GM12878 (cell line): ENCODE results near the gene SF3B2. TPM values are rescaled to one million over a fixed set of nuclear protein-coding genes. Genes with fewer than 3 reads are reported as not detected.

Experiments
- ATAC-seq: fragments of 200-7000 bp; cut with Tn5 transposase; 3 replicates; pipeline ENCODE4 v1.9.1; 2020; ENCODE audit warnings: mild to moderate bottlenecking, moderate library complexity
- BruUV-seq: library from RNA; stranded (reverse); fragments of 400-500 nt; replicated peaks from 2 replicates; lab custom pipeline; 2021; lab: Mats Ljungman, UMichigan
- CTCF ChIA-PET: fragments of 300-600 bp; sonication (Branson Sonifier 250); formaldehyde crosslinking; extraction: SDS; loops from one replicate; lab custom pipeline; 2021; ENCODE audit warnings: inconsistent platforms; lab: Yijun Ruan, JAX
- POLR2A ChIA-PET: fragments of 350-600 bp; formaldehyde crosslinking; extraction: SDS; loops from one replicate; lab custom pipeline; 2021; ENCODE audit warnings: inconsistent platforms; lab: Charles Lee
- RAD21 ChIA-PET: fragments of 300-600 bp; sonication (Branson Sonifier 250); formaldehyde crosslinking; loops from one replicate; lab custom pipeline; 2023; ENCODE audit warnings: antibody characterized with exemption; ENCODE audit not compliant: unreplicated experiment; lab: Charles Lee
- SMC1A ChIA-PET: fragments of 300-600 bp; sonication (Branson Sonifier 250); formaldehyde crosslinking; loops from one replicate; lab custom pipeline; 2023; ENCODE audit not compliant: unreplicated experiment, uncharacterized antibody; lab: Charles Lee
- DNase-seq: peaks from one replicate; pipeline ENCODE4 v3.0.0-alpha.2; 2011; ENCODE audit warnings: low read depth, low spot score
- FAIRE-seq: peaks from 3 replicates; lab custom pipeline; 2011; peaks lifted over from hg19 to GRCh38; lab: Jason Lieb, UNC
- H2AFZ ChIP-seq: 2 replicates; pipeline ENCODE4 v1.6.0; 2011; ENCODE audit warnings: low read depth, low read length, control low read depth; ENCODE audit not compliant: control insufficient read depth
- H3K27ac ChIP-seq: 2 replicates; pipeline ENCODE4 v1.5.1; 2011; ENCODE audit warnings: control low read depth; ENCODE audit not compliant: control insufficient read depth, insufficient read depth
- H3K27me3 ChIP-seq, 2 experiments: replicated peaks in 1 of 2; 2 replicates each; pipeline versions ENCODE4 v1.6.0 to v1.6.1; 2011; ENCODE audit warnings: low read length in 1 of 2; ENCODE audit not compliant: control insufficient read depth in 2 of 2, insufficient read depth in 2 of 2
- H3K36me3 ChIP-seq, 2 experiments: 2 replicates each; pipeline ENCODE4 v1.5.1; 2011; ENCODE audit warnings: low read length in 1 of 2; ENCODE audit not compliant: control insufficient read depth in 2 of 2, insufficient read depth in 2 of 2
- H3K4me1 ChIP-seq: 2 replicates; pipeline ENCODE4 v1.6.1; 2011; ENCODE audit warnings: mild to moderate bottlenecking, low read length, moderate library complexity, mixed read lengths; ENCODE audit not compliant: control insufficient read depth, insufficient read depth
- H3K4me2 ChIP-seq: 2 replicates; pipeline ENCODE4 v1.6.0; 2011; ENCODE audit warnings: control low read depth; ENCODE audit not compliant: control insufficient read depth, insufficient read depth
- H3K4me3 ChIP-seq: fragments of 200-600 bp; sonication (generic); 2 replicates; pipeline ENCODE4 v1.5.1; 2016
- H3K79me2 ChIP-seq: 2 replicates; pipeline ENCODE4 v1.6.0; 2011; ENCODE audit warnings: low read length; ENCODE audit not compliant: control insufficient read depth, insufficient read depth
- H3K9ac ChIP-seq: 2 replicates; pipeline ENCODE4 v1.8.0; 2011; ENCODE audit warnings: low read length, control low read depth, mixed read lengths; ENCODE audit not compliant: control insufficient read depth, insufficient read depth
- H3K9me3 ChIP-seq: replicated peaks from 3 replicates; pipeline ENCODE4 v1.5.1; 2011; ENCODE audit warnings: mild to moderate bottlenecking, low read length; ENCODE audit not compliant: control insufficient read depth, insufficient read depth
- H4K20me1 ChIP-seq: 2 replicates; pipeline ENCODE4 v1.6.0; 2011; ENCODE audit not compliant: control insufficient read depth, insufficient read depth
- BACH1 ChIP-seq: fragments of 450-650 bp; IDR thresholded peaks from 2 replicates; pipeline ENCODE4 v1.6.1; 2017; ENCODE audit warnings: mild to moderate bottlenecking, borderline replicate concordance
- CBFB ChIP-seq: IDR thresholded peaks from 2 replicates; pipeline ENCODE4 v1.6.1; 2016; ENCODE audit warnings: antibody characterized with exemption, low read depth
- EGR1 ChIP-seq, 2 experiments: IDR thresholded peaks; 1 replicate in 1 of 2; 2 replicates in 1 of 2; pipeline ENCODE4 v1.6.1; 2011 to 2012; ENCODE audit warnings: low read depth in 2 of 2, low read length in 2 of 2, borderline replicate concordance in 1 of 2, mild to moderate bottlenecking in 1 of 2, moderate library complexity in 1 of 2
- ELK1 ChIP-seq: IDR thresholded peaks from 2 replicates; pipeline ENCODE4 v1.6.1; 2012; ENCODE audit warnings: low read depth, low read length, improper control_type of control experiment
- ETV6 ChIP-seq, 2 experiments: fragments of 450-650 bp in 1 of 2; IDR thresholded peaks in 1 of 2; conservative IDR thresholded peaks in 1 of 2; 2 replicates each; pipeline ENCODE4 v1.6.1; 2014; ENCODE audit warnings: antibody characterized with exemption in 1 of 2, borderline replicate concordance in 1 of 2, low read depth in 1 of 2, mild to moderate bottlenecking in 1 of 2, moderate library complexity in 1 of 2
- IKZF1 ChIP-seq: fragments of 450-650 bp; conservative IDR thresholded peaks from 2 replicates; pipeline ENCODE4 v1.6.1; 2017; ENCODE audit warnings: antibody characterized with exemption, mild to moderate bottlenecking
- IRF4 ChIP-seq: IDR thresholded peaks from 2 replicates; pipeline ENCODE4 v1.6.1; 2011; ENCODE audit warnings: low read depth, low read length
- MTA2 ChIP-seq: fragments of 450-650 bp; IDR thresholded peaks from 2 replicates; pipeline ENCODE4 v1.6.1; 2016; ENCODE audit warnings: low read depth, mild to moderate bottlenecking, moderate library complexity
- MYB ChIP-seq: fragments of 150-350 bp; IDR thresholded peaks from 2 replicates; pipeline ENCODE4 v1.6.1; 2014; ENCODE audit warnings: mild to moderate bottlenecking, low read depth, low read length, borderline replicate concordance
- MYC ChIP-seq: IDR thresholded peaks from 2 replicates; pipeline ENCODE4 v1.6.1; 2011; ENCODE audit warnings: mild to moderate bottlenecking, low read length, moderate library complexity, inconsistent platforms; ENCODE audit not compliant: insufficient read depth, insufficient replicate concordance, insufficient read length, severe bottlenecking
- POLR2AphosphoS2 ChIP-seq: IDR thresholded peaks from 2 replicates; pipeline ENCODE4 v1.6.1; 2011; ENCODE audit warnings: low read depth, mild to moderate bottlenecking, low read length, improper control_type of control experiment, moderate library complexity
- POLR2AphosphoS5 ChIP-seq: IDR thresholded peaks from 2 replicates; pipeline ENCODE4 v1.6.1; 2011; ENCODE audit warnings: mild to moderate bottlenecking, low read length, inconsistent platforms
- RAD21 ChIP-seq: IDR thresholded peaks from 2 replicates; pipeline ENCODE4 v1.6.1; 2011; ENCODE audit warnings: mild to moderate bottlenecking, low read depth, low read length, moderate library complexity; ENCODE audit not compliant: insufficient read depth
- RELB ChIP-seq: fragments of 450-650 bp; IDR thresholded peaks from 2 replicates; pipeline ENCODE4 v1.6.1; 2017; ENCODE audit warnings: low read depth, mild to moderate bottlenecking, moderate library complexity
- TCF7 ChIP-seq: IDR thresholded peaks from 2 replicates; pipeline ENCODE4 v1.6.1; 2014; ENCODE audit warnings: antibody characterized with exemption, borderline replicate concordance
- YBX1 ChIP-seq: fragments of 450-650 bp; IDR thresholded peaks from 2 replicates; pipeline ENCODE4 v1.6.1; 2016; ENCODE audit warnings: antibody characterized with exemption
- ZNF217 ChIP-seq: fragments of 450-650 bp; IDR thresholded peaks from 2 replicates; pipeline ENCODE4 v1.6.1; 2017; ENCODE audit warnings: antibody characterized with exemption, mild to moderate bottlenecking
- ZNF384 ChIP-seq: IDR thresholded peaks from 2 replicates; pipeline ENCODE4 v1.6.1; 2012; ENCODE audit warnings: low read depth, mild to moderate bottlenecking, low read length, improper control_type of control experiment, borderline replicate concordance
- WGBS: methylation state at CpG from one replicate; pipeline ENCODE4 v1.1.6; 2016; ENCODE audit warnings: low lambda C conversion rate; ENCODE audit not compliant: insufficient replicate concordance, insufficient coverage; ENCODE audit errors: missing lambda C conversion rate; 5-methylcytosine and 5-hydroxymethylcytosine counted together
- in situ Hi-C: fragments of 300-500 bp; cut with MboI; formaldehyde crosslinking; loops from 9 replicates; pipeline ENCODE4 v1.14.3; 2018; ENCODE audit warnings: mixed read lengths
- intact Hi-C: fragments of 100-400 bp; cut with micrococcal nuclease; formaldehyde crosslinking; loops from one replicate; pipeline ENCODE4 v1.14.2; 2022; ENCODE audit not compliant: unreplicated experiment
- polyA plus RNA-seq, 11 experiments: library from polyadenylated mRNA; depleted of rRNA in 4 of 11; unstranded in 6 of 11; stranded (reverse) in 5 of 11; fragments of >200 nt; fragmentation: Nextera tagmentation in 4 of 11; fragmentation: Illumina TruSeq in 1 of 11; extraction: Ambion mirVana in 4 of 11; extraction: Trizol in 1 of 11; gene quantifications; 1 replicate in 1 of 11; 2 replicates in 10 of 11; pipeline versions ENCODE4 v1.2.1 to v1.2.3, GENCODE V29; 2011 to 2016; ENCODE audit warnings: inconsistent platforms in 2 of 11, missing spikeins in 2 of 11, low read depth in 1 of 11
- total RNA-seq, 4 experiments: library from RNA; depleted of rRNA in 3 of 4; stranded (reverse); fragments of >200 nt in 3 of 4; fragmentation: Illumina TruSeq in 1 of 4; extraction: Trizol in 1 of 4; gene quantifications; 2 replicates each; pipeline versions ENCODE4 v1.2.1 to v1.2.3, GENCODE V29; 2013 to 2021

Gene SF3B2
- total and polyA plus RNA-seq, 10 of the 15 experiments (the other 5 are each of a cell fraction or from before 2014, with no cell fraction given): 56.3 to 245 (median 144) TPM

DNA sequence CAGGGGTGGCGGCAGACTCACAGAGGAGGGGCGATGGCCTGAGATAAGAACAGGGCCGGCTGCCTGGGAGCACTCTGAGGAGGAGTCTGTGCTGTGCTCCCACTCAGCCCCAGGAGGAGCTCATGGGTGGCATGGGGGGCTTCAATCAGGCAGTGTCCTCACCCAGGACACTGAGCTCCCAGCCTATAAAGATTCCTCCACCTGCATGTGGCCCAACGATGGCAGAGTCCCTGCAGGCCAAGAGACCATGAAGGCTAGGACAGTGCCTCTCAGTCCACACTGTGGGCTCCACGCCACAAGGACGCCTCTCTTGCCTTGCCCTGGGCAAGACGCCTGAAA lies 38.4 kb upstream of the SF3B2 start:
- no peak overlapping the region for H3K4me2 ChIP-seq

More for the DNA sequence above, 38.4 kb upstream of the SF3B2 start:
- Histone ChIP-seq H3K4me3 (no peak overlapping the region), H3K36me3 (no peaks in the 10 kb centered on the region), H4K20me1 (no peaks in the 10 kb centered on the region), H2AFZ (no peak overlapping the region), H3K79me2 (no peaks in the 10 kb centered on the region), H3K9me3 (no peaks in the 10 kb centered on the region), H3K27ac (no peak overlapping the region), H3K9ac (no peak overlapping the region), H3K4me1 (no peaks in the 10 kb centered on the region), H3K27me3 (peaks cover 3 to 7% of the 10 kb centered on the region in 2 experiments)
- ATAC-seq (no peak), FAIRE-seq (no peak), DNase-seq (no peak)
- POLR2A ChIA-PET: no interaction called here
- intact Hi-C loops: no loop called here
- SMC1A ChIA-PET: no interaction called here
- TF ChIP-seq CBFB: no peak
- TF ChIP-seq MYC: no peak
- no peak for TF ChIP-seq TCF7
- TF ChIP-seq EGR1 (IDR thresholded peaks at IDR 0.05; ENCODE audit: borderline replicate concordance in 1 of 2, low read depth in 2 of 2, low read length in 2 of 2): no peak
- no peak for TF ChIP-seq ZNF217
- TF ChIP-seq RELB: no peak
- TF ChIP-seq ETV6 (conservative IDR thresholded peaks at IDR 0.05 in 1 of 2, IDR thresholded peaks at IDR 0.05 in 1 of 2; ENCODE audit: borderline replicate concordance in 1 of 2, low read depth in 1 of 2): no peak
- no peak for TF ChIP-seq IRF4
- TF ChIP-seq ELK1: no peak
- no peak for TF ChIP-seq POLR2AphosphoS5
- no peak for TF ChIP-seq BACH1
- TF ChIP-seq POLR2AphosphoS2: no peak
- TF ChIP-seq MYB: no peak
- TF ChIP-seq ZNF384: no peak
- no peak for TF ChIP-seq RAD21
- no peak for TF ChIP-seq YBX1
- no peak for TF ChIP-seq IKZF1
- no peak for TF ChIP-seq MTA2
- BruUV-seq: no TSS peak
- RAD21 ChIA-PET: no interaction called here
- in situ Hi-C loops: no loop called here
- 47% methylated on average over 7 of the region's 7 CpGs for WGBS
- CTCF ChIA-PET: interaction anchor here (2.0 kb wide), 1 partner anchor 8 kb away, joined by 9 read pairs; no protein-coding TSS in a partner anchor
